HCT116 (cell line): ENCODE data around the gene GNAO1. TPM values are rescaled to one million over a fixed set of nuclear protein-coding genes. Genes with fewer than 3 reads are reported as not detected.

Experiments used
- ATAC-seq: fragments of 200-7000 bp; cut with Tn5 transposase; 2 replicates; pipeline ENCODE4 v1.9.1; 2020; ENCODE audit warnings: mild to moderate bottlenecking, moderate library complexity
- BruUV-seq: library from RNA; stranded (reverse); fragments of 400-500 nt; replicated peaks from 2 replicates; lab custom pipeline; 2021; lab: Mats Ljungman, UMichigan
- CTCF ChIA-PET: fragments of 300-600 bp; sonication (Branson Sonifier 250); formaldehyde crosslinking; loops from one replicate; lab custom pipeline; 2021; ENCODE audit warnings: antibody characterized with exemption; lab: Charles Lee
- POLR2A ChIA-PET: fragments of 300-600, 350-600 bp; sonication (Branson Sonifier 250); formaldehyde crosslinking; loops from one replicate; lab custom pipeline; 2021; ENCODE audit warnings: antibody characterized with exemption; lab: Charles Lee
- RAD21 ChIA-PET, 2 experiments: fragments of 300-600 bp; sonication (Branson Sonifier 250); formaldehyde crosslinking; loops; one replicate each; lab custom pipeline; 2023; ENCODE audit warnings: low total read pairs in 2 of 2; ENCODE audit not compliant: uncharacterized antibody in 2 of 2, unreplicated experiment in 2 of 2, low non-redundant PET in 1 of 2; lab: Charles Lee
- DNase-seq: peaks from one replicate; pipeline ENCODE4 v3.0.0-alpha.2; 2010; ENCODE audit warnings: low read depth, low spot score
- H2AFZ ChIP-seq: fragments of 200-600 bp; shearing (Covaris generic), sonication (generic); 2 replicates; pipeline ENCODE4 v1.6.1; 2017; ENCODE audit warnings: low read depth, mixed run types, mixed read lengths, antibody characterized with exemption, low read length; ENCODE audit not compliant: poor library complexity, severe bottlenecking
- H3K27ac ChIP-seq: 2 replicates; pipeline ENCODE4 v1.5.1; 2012; ENCODE audit warnings: low read depth, low read length
- H3K27me3 ChIP-seq: fragments of 200-600 bp; sonication (generic); 2 replicates; pipeline ENCODE4 v1.6.1; 2016; ENCODE audit warnings: mixed run types, low read length, mixed read lengths; ENCODE audit not compliant: insufficient read depth
- H3K36me3 ChIP-seq, 2 experiments: fragments of 200-500 bp in 1 of 2; fragments of 200-600 bp in 1 of 2; sonication (Bioruptor generic) in 1 of 2; sonication (generic) in 1 of 2; 2 replicates each; pipeline versions ENCODE4 v1.5.1 to v1.6.1; 2014 to 2016; ENCODE audit warnings: low read length in 2 of 2, inconsistent platforms in 1 of 2, mixed read lengths in 1 of 2, mixed run types in 1 of 2; ENCODE audit not compliant: insufficient read depth in 2 of 2, control insufficient read depth in 1 of 2
- H3K4me1 ChIP-seq, 2 experiments: fragments of 200-600 bp in 1 of 2; sonication (generic) in 1 of 2; 2 replicates each; pipeline versions ENCODE4 v1.5.1 to v1.6.1; 2012 to 2017; ENCODE audit warnings: low read length in 2 of 2, inconsistent platforms in 1 of 2, mild to moderate bottlenecking in 1 of 2, mixed read lengths in 1 of 2, mixed run types in 1 of 2, moderate library complexity in 1 of 2; ENCODE audit not compliant: insufficient read depth in 2 of 2, control insufficient read depth in 1 of 2
- H3K4me2 ChIP-seq: fragments of 200-600 bp; sonication (generic); 2 replicates; pipeline ENCODE4 v1.6.1; 2017; ENCODE audit warnings: mixed run types, low read length, mixed read lengths
- H3K4me3 ChIP-seq, 2 experiments: fragments of 200-600 bp in 1 of 2; sonication (generic) in 1 of 2; replicated peaks in 1 of 2; 2 replicates each; pipeline ENCODE4 v1.5.1; 2011 to 2016; ENCODE audit warnings: low read length in 2 of 2, control low read depth in 1 of 2, low read depth in 1 of 2, mild to moderate bottlenecking in 1 of 2, mixed read lengths in 1 of 2, mixed run types in 1 of 2
- H3K79me2 ChIP-seq: fragments of 200-600 bp; sonication (generic); 2 replicates; pipeline ENCODE4 v1.6.1; 2017; ENCODE audit warnings: mild to moderate bottlenecking, mixed run types, low read length, moderate library complexity, mixed read lengths; ENCODE audit not compliant: insufficient read depth
- H3K9ac ChIP-seq: fragments of 200-600 bp; sonication (generic); 2 replicates; pipeline ENCODE4 v1.6.1; 2016; ENCODE audit warnings: low read length, mixed read lengths
- H3K9me2 ChIP-seq: fragments of 200-600 bp; sonication (generic), shearing (Covaris generic); 2 replicates; pipeline ENCODE4 v1.6.1; 2017; ENCODE audit warnings: mixed run types, mild to moderate bottlenecking, moderate library complexity; ENCODE audit not compliant: insufficient read depth
- H3K9me3 ChIP-seq, 2 experiments: fragments of 200-500 bp in 1 of 2; fragments of 200-600 bp in 1 of 2; sonication (Bioruptor generic) in 1 of 2; sonication (generic) in 1 of 2; 2 replicates each; pipeline ENCODE4 v1.6.1; 2014 to 2017; ENCODE audit warnings: low read length in 2 of 2, mixed read lengths in 2 of 2, inconsistent platforms in 1 of 2, low read depth in 1 of 2, mild to moderate bottlenecking in 1 of 2, mixed run types in 1 of 2, moderate library complexity in 1 of 2; ENCODE audit not compliant: control insufficient read depth in 1 of 2, insufficient read depth in 1 of 2
- H4K20me1 ChIP-seq: fragments of 200-600 bp; sonication (generic), shearing (Covaris generic); 2 replicates; pipeline ENCODE4 v1.6.1; 2017; ENCODE audit warnings: mixed run types, mild to moderate bottlenecking, moderate library complexity; ENCODE audit not compliant: insufficient read depth
- ATF3 ChIP-seq: IDR thresholded peaks from 2 replicates; pipeline ENCODE4 v1.6.1; 2012
- CEBPB ChIP-seq: IDR thresholded peaks from 2 replicates; pipeline ENCODE4 v1.6.1; 2012; ENCODE audit warnings: low read depth
- CTCF ChIP-seq, 3 experiments: fragments of 200-600 bp in 1 of 3; sonication (generic) in 1 of 3; IDR thresholded peaks in 2 of 3; conservative IDR thresholded peaks in 1 of 3; 2 replicates each; pipeline ENCODE4 v1.5.1; 2012 to 2017; ENCODE audit warnings: low read depth in 2 of 3, low read length in 2 of 3, antibody characterized with exemption in 1 of 3, borderline replicate concordance in 1 of 3, control low read depth in 1 of 3, mild to moderate bottlenecking in 1 of 3, mixed read lengths in 1 of 3, mixed run types in 1 of 3, moderate library complexity in 1 of 3; ENCODE audit not compliant: insufficient read depth in 1 of 3
- EGR1 ChIP-seq: IDR thresholded peaks from 2 replicates; pipeline ENCODE4 v1.6.1; 2012; ENCODE audit warnings: low read depth
- FOSL1 ChIP-seq: IDR thresholded peaks from 2 replicates; pipeline ENCODE4 v1.6.1; 2012; ENCODE audit warnings: low read depth
- MAX ChIP-seq: IDR thresholded peaks from 2 replicates; pipeline ENCODE4 v1.6.1; 2012
- POLR2AphosphoS5 ChIP-seq: IDR thresholded peaks from 2 replicates; pipeline ENCODE4 v1.6.1; 2011; ENCODE audit warnings: mild to moderate bottlenecking, low read depth, low read length, moderate library complexity
- RAD21 ChIP-seq: IDR thresholded peaks from 2 replicates; pipeline ENCODE4 v1.6.1; 2012; ENCODE audit warnings: low read depth, mild to moderate bottlenecking
- TCF7L2 ChIP-seq: IDR thresholded peaks from 2 replicates; pipeline ENCODE4 v1.7.0; 2011; ENCODE audit warnings: borderline replicate concordance, inconsistent platforms; ENCODE audit not compliant: insufficient read depth, insufficient read length; ENCODE audit errors: extremely low read depth
- YY1 ChIP-seq: IDR thresholded peaks from 2 replicates; pipeline ENCODE4 v1.6.1; 2011; ENCODE audit warnings: low read length, low read depth, moderate library complexity, mild to moderate bottlenecking; ENCODE audit not compliant: insufficient replicate concordance; ENCODE audit errors: extremely low read depth
- ZBTB33 ChIP-seq: IDR thresholded peaks from 2 replicates; pipeline ENCODE4 v1.6.1; 2011; ENCODE audit warnings: mild to moderate bottlenecking, low read length, moderate library complexity; ENCODE audit not compliant: insufficient replicate concordance; ENCODE audit errors: extremely low read depth
- ZFX ChIP-seq: fragments of 450-650 bp; IDR thresholded peaks from 2 replicates; pipeline ENCODE4 v1.6.1; 2017
- intact Hi-C: fragments of 100-400 bp; cut with micrococcal nuclease; formaldehyde crosslinking; loops from 2 replicates; pipeline ENCODE4 v1.10.0; 2022
- total RNA-seq: library from RNA; stranded (reverse); gene quantifications from one replicate; pipeline ENCODE4 v1.2.1, GENCODE V29; 2021; ENCODE audit not compliant: unreplicated experiment

The GNAO1 gene
- total RNA-seq, 1 experiment from 2014 or later = 0.12 TPM

- Histone ChIP-seq H3K9me2 (no peaks in the 10 kb centered on the region), H3K4me1 (no peaks in the 10 kb centered on the region), H3K79me2 (no peaks in the 10 kb centered on the region)
- BruUV-seq = no TSS peak
- TF ChIP-seq RAD21 (peak; percentile 19), CTCF (IDR thresholded peaks at IDR 0.05 in 2 of 3, conservative IDR thresholded peaks at IDR 0.05 in 1 of 3; ENCODE audit: borderline replicate concordance in 1 of 3, insufficient read depth in 1 of 3, low read depth in 2 of 3, low read length in 2 of 3) (peak; percentile 6 to 59 (median 55); a peak in 4 of 6 replicates), ZFX (no peak)
- TF ChIP-seq, all 23 proteins: peak for 2
- peaks cover 5% of the 10 kb centered on the region; the same call in 1 of the 2 replicates for H3K27me3 ChIP-seq
- RAD21 ChIA-PET = no interaction called here
- ATAC-seq (peak; percentile 72), DNase-seq (no peak)
- no peak overlapping the region for H3K9ac ChIP-seq
- no peak overlapping the region for H2AFZ ChIP-seq
- CTCF ChIA-PET = interaction anchor here (1.0 to 2.2 kb wide), 4 partner anchors 11 to 240 kb away, joined by 3 to 7 read pairs (median 4); no protein-coding TSS in a partner anchor
- H3K9me3 ChIP-seq = no peaks in the 10 kb centered on the region
- intact Hi-C loops = loop anchor here (10.0 kb wide), 1 partner anchor 237 kb away; no protein-coding TSS in a partner anchor
- no peak overlapping the region for H3K27ac ChIP-seq
- POLR2A ChIA-PET = no interaction called here
- H3K4me3 ChIP-seq = no peak overlapping the region
- no peak overlapping the region for H3K4me2 ChIP-seq
- no peaks in the 10 kb centered on the region for H3K36me3 ChIP-seq
- no peaks in the 10 kb centered on the region for H4K20me1 ChIP-seq
Observed at GRCh38 chr16:56281249-56281805, 90.0 kb downstream of the GNAO1 start.

- no TSS peak for BruUV-seq
- CTCF ChIA-PET = no interaction called here
- peaks cover 0 to 6% of the 10 kb centered on the region in 2 experiments; a peak in 1 of 4 replicates for H3K4me1 ChIP-seq
- TF ChIP-seq ZFX (no peak), ATF3 (no peak), POLR2AphosphoS5 (no peak), ZBTB33 (no peak), TCF7L2 (no peak), CEBPB (no peak), EGR1 (no peak), FOSL1 (no peak), YY1 (no peak), MAX (no peak)
- H3K9me3 ChIP-seq = no peaks in the 10 kb centered on the region
- no peaks in the 10 kb centered on the region for H3K79me2 ChIP-seq
- intact Hi-C loops = loop anchor here (10.0 kb wide), 1 partner anchor 238 kb away; no protein-coding TSS in a partner anchor
- H3K36me3 ChIP-seq = no peaks in the 10 kb centered on the region
- POLR2A ChIA-PET = no interaction called here
- DNase-seq (no peak), ATAC-seq (no peak)
- RAD21 ChIA-PET = no interaction called here
- no peak overlapping the region for H2AFZ ChIP-seq
- no peaks in the 10 kb centered on the region for H4K20me1 ChIP-seq
- H3K4me3 ChIP-seq = no peak overlapping the region
- H3K9ac ChIP-seq = no peak overlapping the region
- no peaks in the 10 kb centered on the region for H3K27me3 ChIP-seq
- H3K4me2 ChIP-seq = no peak overlapping the region
- H3K9me2 ChIP-seq = no peaks in the 10 kb centered on the region
- H3K27ac ChIP-seq = no peak overlapping the region
Observed at GRCh38 chr16:56282451-56282850, 91.2 kb downstream of the GNAO1 start.
